K562 (cell line): Measurements from ENCODE around the gene ATE1. TPM values are rescaled to one million over a fixed set of nuclear protein-coding genes. Genes with fewer than 3 reads are reported as not detected.

ENCODE experiments used
- ATAC-seq: fragments of 200-7000 bp; cut with Tn5 transposase; 3 replicates; pipeline ENCODE4 v1.9.1; 2020; ENCODE audit warnings: moderate library complexity
- BruUV-seq: library from RNA; stranded (reverse); fragments of 400-500 nt; replicated peaks from 2 replicates; lab custom pipeline; 2021; lab: Mats Ljungman, UMichigan
- CTCF ChIA-PET: fragments of 300-600 bp; formaldehyde crosslinking; extraction: SDS; loops from one replicate; lab custom pipeline; 2021; ENCODE audit warnings: low intra/inter-chr PET ratio; lab: Yijun Ruan, JAX
- POLR2A ChIA-PET: fragments of 300-600, 350-650 bp; sonication (Branson Sonifier 250); formaldehyde crosslinking; extraction: SDS; loops from one replicate; lab custom pipeline; 2021; ENCODE audit warnings: antibody characterized with exemption, inconsistent platforms; lab: Yijun Ruan, JAX
- DNase-seq, 4 experiments: peaks; one replicate each; pipeline versions ENCODE4 v3.0.0 to v3.0.0-alpha.2; 2011 to 2018; ENCODE audit warnings: low spot score in 3 of 4, mixed read lengths in 3 of 4; ENCODE audit errors: extremely low read depth in 1 of 4
- FAIRE-seq: peaks from 2 replicates; lab custom pipeline; 2011; peaks lifted over from hg19 to GRCh38; lab: Jason Lieb, UNC
- H2AFZ ChIP-seq: 2 replicates; pipeline ENCODE4 v1.6.0; 2011; ENCODE audit warnings: low read depth, low read length, control low read depth, inconsistent platforms
- H3K27ac ChIP-seq: fragments of 200-600 bp; 3 replicates; pipeline ENCODE4 v1.8.0; 2011; ENCODE audit warnings: low read depth, mild to moderate bottlenecking, control low read depth, inconsistent platforms, low read length, moderate library complexity, mixed read lengths; ENCODE audit errors: extremely low read depth
- H3K27me3 ChIP-seq, 2 experiments: fragments of 300-600 bp in 1 of 2; 2 replicates in 1 of 2; 3 replicates in 1 of 2; pipeline versions ENCODE4 v1.6.0 to v1.8.0; 2011; ENCODE audit warnings: inconsistent platforms in 2 of 2, low read length in 2 of 2, mild to moderate bottlenecking in 1 of 2, mixed read lengths in 1 of 2, moderate library complexity in 1 of 2; ENCODE audit not compliant: control insufficient read depth in 2 of 2, insufficient read depth in 2 of 2
- H3K36me3 ChIP-seq: fragments of 300-600 bp; 3 replicates; pipeline ENCODE4 v1.8.0; 2011; ENCODE audit warnings: mild to moderate bottlenecking, low read length, inconsistent platforms; ENCODE audit not compliant: control insufficient read depth, insufficient read depth
- H3K4me1 ChIP-seq, 2 experiments: fragments of 200-600 bp in 1 of 2; replicated peaks in 1 of 2; 2 replicates in 1 of 2; 3 replicates in 1 of 2; pipeline versions ENCODE4 v1.5.1 to v1.8.0; 2011; ENCODE audit warnings: inconsistent platforms in 2 of 2, low read length in 2 of 2, mild to moderate bottlenecking in 1 of 2, mixed read lengths in 1 of 2, moderate library complexity in 1 of 2; ENCODE audit not compliant: control insufficient read depth in 2 of 2, insufficient read depth in 2 of 2
- H3K4me2 ChIP-seq: 2 replicates; pipeline ENCODE4 v1.6.1; 2011; ENCODE audit warnings: low read length, control low read depth, inconsistent platforms, mixed read lengths; ENCODE audit not compliant: insufficient read depth
- H3K4me3 ChIP-seq: fragments of 200-600 bp; sonication (generic), shearing (Covaris generic); 2 replicates; pipeline ENCODE4 v1.5.1; 2016; ENCODE audit warnings: control low read depth, inconsistent platforms
- H3K79me2 ChIP-seq: fragments of 200-600 bp; 3 replicates; pipeline ENCODE4 v1.8.0; 2011; ENCODE audit warnings: low read length, inconsistent platforms; ENCODE audit not compliant: control insufficient read depth, insufficient read depth
- H3K9ac ChIP-seq, 2 experiments: 2 replicates each; pipeline versions ENCODE4 v1.6.0 to v1.6.1; 2011; ENCODE audit warnings: low read depth in 2 of 2, low read length in 2 of 2, control low read depth in 1 of 2, inconsistent platforms in 1 of 2, mild to moderate bottlenecking in 1 of 2, mixed read lengths in 1 of 2; ENCODE audit not compliant: insufficient read depth in 1 of 2
- H3K9me1 ChIP-seq: one replicate; pipeline ENCODE4 v1.6.0; 2011; ENCODE audit warnings: inconsistent platforms, mild to moderate bottlenecking, low read length, moderate library complexity; ENCODE audit not compliant: control insufficient read depth, insufficient read depth
- H3K9me3 ChIP-seq: replicated peaks from 2 replicates; pipeline ENCODE4 v1.5.1; 2011; ENCODE audit warnings: low read depth, low read length, inconsistent platforms; ENCODE audit not compliant: control insufficient read depth, insufficient read depth
- H4K20me1 ChIP-seq: replicated peaks from 2 replicates; pipeline ENCODE4 v1.6.1; 2011; ENCODE audit warnings: low read length, inconsistent platforms, mixed read lengths; ENCODE audit not compliant: control insufficient read depth, insufficient read depth
- ATF7 ChIP-seq: fragments of 450-650 bp; IDR thresholded peaks from 2 replicates; pipeline ENCODE4 v1.7.1; 2014; ENCODE audit warnings: mild to moderate bottlenecking, moderate library complexity
- C11orf30 ChIP-seq: fragments of 450-650 bp; IDR thresholded peaks from 2 replicates; pipeline ENCODE4 v1.6.1; 2016; ENCODE audit warnings: low read depth, mild to moderate bottlenecking
- DEAF1 ChIP-seq: fragments of 450-650 bp; formaldehyde crosslinking; IDR thresholded peaks from 2 replicates; pipeline ENCODE4 v1.4.0; 2020; ENCODE audit warnings: mild to moderate bottlenecking, moderate library complexity
- FOXK1 ChIP-seq: sonication (generic); formaldehyde crosslinking; IDR thresholded peaks from 2 replicates; pipeline ENCODE4 v1.8.0; 2022; ENCODE audit warnings: missing genetic modification reagents, mild to moderate bottlenecking, borderline replicate concordance
- HDAC6 ChIP-seq: IDR thresholded peaks from 2 replicates; pipeline ENCODE4 v1.6.1; 2012; ENCODE audit warnings: low read depth, mild to moderate bottlenecking, control low read depth, inconsistent platforms, low read length, moderate library complexity
- HNRNPK ChIP-seq: fragments of 200-400 bp; formaldehyde crosslinking; IDR thresholded peaks from one replicate; pipeline ENCODE4 v1.6.1; 2018; ENCODE audit warnings: mild to moderate bottlenecking, low read depth, low read length; ENCODE audit not compliant: poor library complexity, severe bottlenecking
- IFI16 ChIP-seq: fragments of 250-450 bp; sonication (Bioruptor Pico); IDR thresholded peaks from 2 replicates; pipeline ENCODE4 v2.1.2; 2022; ENCODE audit warnings: mild to moderate bottlenecking, inconsistent platforms
- NFE2 ChIP-seq: IDR thresholded peaks from 2 replicates; pipeline ENCODE4 v1.6.1; 2014; ENCODE audit warnings: antibody characterized with exemption, low read depth
- RBM15 ChIP-seq: fragments of 200-400 bp; formaldehyde crosslinking; IDR thresholded peaks from 2 replicates; pipeline ENCODE4 v1.6.1; 2018; ENCODE audit warnings: mild to moderate bottlenecking, low read length, moderate library complexity; ENCODE audit not compliant: insufficient read depth
- SAP30 ChIP-seq: fragments of 200-600 bp; sonication (generic); IDR thresholded peaks from 2 replicates; pipeline ENCODE4 v1.6.1; 2012; ENCODE audit warnings: borderline replicate concordance, low read depth, mild to moderate bottlenecking, moderate library complexity, low read length, control low read depth, inconsistent platforms; ENCODE audit not compliant: insufficient read depth, poor library complexity, severe bottlenecking
- TBL1XR1 ChIP-seq, 2 experiments: IDR thresholded peaks; 2 replicates each; pipeline ENCODE4 v1.6.1; 2012; ENCODE audit warnings: improper control_type of control experiment in 2 of 2, low read length in 2 of 2, mild to moderate bottlenecking in 1 of 2
- TCF7L2 ChIP-seq: fragments of 150-350 bp; IDR thresholded peaks from 2 replicates; pipeline ENCODE4 v1.6.1; 2016; ENCODE audit warnings: low read depth, mild to moderate bottlenecking, low read length, moderate library complexity
- WHSC1 ChIP-seq: IDR thresholded peaks from one replicate; pipeline ENCODE4 v1.6.1; 2012; ENCODE audit warnings: low read length, control low read depth, inconsistent platforms
- ZMIZ1 ChIP-seq, 2 experiments: fragments of 150-350 bp in 1 of 2; IDR thresholded peaks; 2 replicates each; pipeline ENCODE4 v1.6.1; 2012 to 2016; ENCODE audit warnings: low read depth in 2 of 2, low read length in 2 of 2, mild to moderate bottlenecking in 1 of 2, moderate library complexity in 1 of 2
- ZNF316 ChIP-seq: fragments of 450-650 bp; IDR thresholded peaks from 2 replicates; pipeline ENCODE4 v1.6.1; 2016
- WGBS: fragments of 100-300 bp; shearing (Covaris generic); methylation state at CpG from one replicate; pipeline ENCODE4 v1.1.6; 2016; ENCODE audit warnings: low coverage, mixed read lengths; ENCODE audit not compliant: insufficient coverage; ENCODE audit errors: missing lambda C conversion rate; 5-methylcytosine and 5-hydroxymethylcytosine counted together
- in situ Hi-C: fragments of 300-500 bp; cut with MboI; formaldehyde crosslinking; loops from 4 replicates; pipeline ENCODE4 v1.15.0; 2018; ENCODE audit warnings: inconsistent platforms, mixed read lengths
- intact Hi-C: fragments of 100-400 bp; cut with micrococcal nuclease; formaldehyde crosslinking; loops from 2 replicates; pipeline ENCODE4 v1.14.2; 2022
- polyA plus RNA-seq, 8 experiments: library from polyadenylated mRNA; depleted of rRNA in 4 of 8; stranded (reverse) in 5 of 8; unstranded in 3 of 8; fragments of >200 nt; fragmentation: Nextera tagmentation in 2 of 8; fragmentation: Illumina TruSeq in 1 of 8; extraction: Ambion mirVana in 2 of 8; extraction: Trizol in 1 of 8; gene quantifications; 2 replicates each; pipeline versions ENCODE4 v1.2.1 to v1.2.3, GENCODE V29; 2011 to 2014; ENCODE audit warnings: inconsistent platforms in 1 of 8, missing spikeins in 1 of 8
- total RNA-seq, 7 experiments: library from RNA; depleted of rRNA in 6 of 7; stranded (reverse); fragments of >200 nt in 6 of 7; fragmentation: Illumina TruSeq in 2 of 7; extraction: Trizol in 2 of 7; gene quantifications; 2 replicates each; pipeline versions ENCODE4 v1.2.1 to v1.2.3, GENCODE V29; 2011 to 2021; ENCODE audit warnings: low replicate concordance in 1 of 7

The ATE1 gene
- total and polyA plus RNA-seq, 9 of the 15 experiments (the other 6 are each of a cell fraction or from before 2014, with no cell fraction given): 3.0 to 14.2 (median 8.8) TPM

- intact Hi-C loops (no loop called here), in situ Hi-C loops (no loop called here)
- 33% methylated on average over 1 of the region's 2 CpGs for WGBS
- Histone ChIP-seq H3K4me3 (no peak overlapping the region), H3K27me3 (no peaks in the 10 kb centered on the region), H4K20me1 (no peaks in the 10 kb centered on the region), H3K36me3 (no peaks in the 10 kb centered on the region), H3K27ac (no peak overlapping the region), H3K9me3 (no peaks in the 10 kb centered on the region), H3K4me2 (no peak overlapping the region), H3K9ac (no peak overlapping the region), H2AFZ (no peak overlapping the region), H3K79me2 (no peaks in the 10 kb centered on the region), H3K4me1 (peaks cover 0 to 4% of the 10 kb centered on the region in 2 experiments; a peak in 3 of 5 replicates), H3K9me1 (no peaks in the 10 kb centered on the region)
- no TSS peak for BruUV-seq
- FAIRE-seq (no peak), DNase-seq (no peak), ATAC-seq (no peak)
- TF ChIP-seq WHSC1: no peak
- TF ChIP-seq HDAC6: no peak
- no peak for TF ChIP-seq FOXK1
- TF ChIP-seq SAP30: no peak
- no peak for TF ChIP-seq IFI16 (CRISPR knock-in tag)
- TF ChIP-seq RBM15: no peak
- no peak for TF ChIP-seq ZMIZ1 (IDR thresholded peaks at IDR 0.05; ENCODE audit: low read depth in 2 of 2, low read length in 2 of 2)
- TF ChIP-seq DEAF1 (CRISPR knock-in tag): no peak
- no peak for TF ChIP-seq ATF7
- no peak for TF ChIP-seq TCF7L2
- TF ChIP-seq TBL1XR1 (IDR thresholded peaks at IDR 0.05; ENCODE audit: low read length in 2 of 2): no peak
- no peak for TF ChIP-seq HNRNPK
- peak; percentile 54 for TF ChIP-seq C11orf30
- TF ChIP-seq NFE2: no peak
- peak; percentile 67 for TF ChIP-seq ZNF316
- ChIA-PET POLR2A (no interaction called here), CTCF (no interaction called here)
These were observed 8.5 kb upstream of the ATE1 start for GRCh38 chr10:121936295-121936694.
